Upper lobe of left lung (tissue), 4 donors: ENCODE data around the gene FAM177A1.

ENCODE experiments used
- CTCF ChIP-seq, 6 experiments: fragments of 450-650 bp in 4 of 6; fragments of 200-600 bp in 2 of 6; sonication (generic) in 2 of 6; IDR thresholded peaks; one replicate each; pipeline ENCODE4 v1.5.1; 2016 to 2019; ENCODE audit warnings: antibody characterized with exemption in 6 of 6
- EP300 ChIP-seq, 4 donors: sonication (generic); formaldehyde crosslinking; IDR thresholded peaks; one replicate each; pipeline ENCODE4 v1.5.1; 2017; ENCODE audit warnings: antibody characterized with exemption in 4 of 4, control low read depth in 2 of 4
- POLR2A ChIP-seq, 4 donors: fragments of 450-650 bp; IDR thresholded peaks; one replicate each; pipeline ENCODE4 v1.5.1; 2016 to 2017; ENCODE audit warnings: antibody characterized with exemption in 4 of 4, mild to moderate bottlenecking in 2 of 4
- POLR2AphosphoS5 ChIP-seq, 2 donors: sonication (generic); formaldehyde crosslinking; IDR thresholded peaks; one replicate each; pipeline ENCODE4 v1.5.1; 2017; ENCODE audit warnings: antibody characterized with exemption in 2 of 2

GRCh38 chr14:35046751-35047536, 872 bp downstream of the FAM177A1 start:
- TF ChIP-seq CTCF (IDR thresholded peaks at IDR 0.05) = peak in 1 of 6 experiments; percentile 4
- TF ChIP-seq POLR2A (IDR thresholded peaks at IDR 0.05) = no peak
- no peak for TF ChIP-seq POLR2AphosphoS5 (IDR thresholded peaks at IDR 0.05)
- no peak for TF ChIP-seq EP300 (IDR thresholded peaks at IDR 0.05)
